NCI-H748 treated with DMSO at 0.1 percent for 48 hours (cell line): ENCODE results near the gene PAX3.

Experiments
- DNase-seq: peaks from one replicate; lab custom pipeline; 2025; lab: John Stamatoyannopoulos, UW

Gene PAX3

DNA sequence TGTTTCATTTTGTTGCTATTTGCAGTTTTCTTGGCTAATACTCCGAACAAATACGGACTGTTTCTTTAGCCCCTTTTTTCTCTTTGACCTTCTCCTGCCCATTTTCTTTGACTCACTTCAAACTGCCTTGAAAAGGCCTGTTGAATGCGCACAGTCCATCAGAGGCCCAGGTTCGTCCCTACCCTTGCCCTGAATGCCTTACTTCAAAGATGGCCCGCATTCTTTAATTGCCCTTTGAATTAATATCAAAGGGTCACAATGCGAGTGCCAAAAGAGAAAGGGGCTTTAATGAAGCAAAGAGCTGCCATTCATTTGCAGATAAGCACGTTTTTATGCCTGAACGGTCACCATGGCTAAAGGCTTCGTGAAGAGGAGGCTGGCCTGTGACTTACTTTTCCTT is 29.7 kb downstream of the PAX3 start:
- DNase-seq = no peak

- no peak for DNase-seq
These were observed 30.3 kb downstream of the PAX3 start for GRCh38 chr2:222268311-222268990.

DNA sequence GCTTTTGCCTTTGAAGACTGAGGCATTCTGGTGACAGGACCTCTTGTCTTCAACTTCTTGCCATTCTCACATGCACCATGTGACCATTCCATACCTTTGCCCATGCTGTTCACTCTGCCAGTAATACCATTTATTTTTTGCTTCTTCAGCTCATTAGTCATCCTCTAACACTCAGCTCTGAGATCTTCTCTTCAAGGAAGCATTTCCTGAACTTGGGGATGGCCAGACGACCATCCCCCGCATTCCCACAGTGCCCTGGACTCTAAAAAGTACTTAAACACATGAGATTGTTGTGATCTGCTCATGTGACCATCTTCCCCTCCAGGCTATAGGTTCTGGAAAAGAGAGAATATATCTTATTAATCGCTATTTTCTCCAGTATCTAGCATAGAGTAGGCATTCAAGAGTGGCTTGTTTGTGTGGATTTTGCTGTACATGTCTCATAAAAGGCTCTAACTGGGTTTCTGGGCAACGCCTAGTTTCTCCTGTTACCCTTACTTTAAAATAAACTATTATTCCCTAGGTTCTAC is 33.9 kb downstream of the PAX3 start:
- no peak for DNase-seq

- no peak for DNase-seq
These were observed 37.3 kb downstream of the PAX3 start for GRCh38 chr2:222261504-222261903.

GRCh38 chr2:222257645-222258044 is 41.2 kb downstream of the PAX3 start:
- no peak for DNase-seq

- no peak for DNase-seq
These were observed 42.5 kb downstream of the PAX3 start for GRCh38 chr2:222256250-222256649.

GRCh38 chr2:222255090-222255489 is 43.7 kb downstream of the PAX3 start:
- no peak for DNase-seq

DNA sequence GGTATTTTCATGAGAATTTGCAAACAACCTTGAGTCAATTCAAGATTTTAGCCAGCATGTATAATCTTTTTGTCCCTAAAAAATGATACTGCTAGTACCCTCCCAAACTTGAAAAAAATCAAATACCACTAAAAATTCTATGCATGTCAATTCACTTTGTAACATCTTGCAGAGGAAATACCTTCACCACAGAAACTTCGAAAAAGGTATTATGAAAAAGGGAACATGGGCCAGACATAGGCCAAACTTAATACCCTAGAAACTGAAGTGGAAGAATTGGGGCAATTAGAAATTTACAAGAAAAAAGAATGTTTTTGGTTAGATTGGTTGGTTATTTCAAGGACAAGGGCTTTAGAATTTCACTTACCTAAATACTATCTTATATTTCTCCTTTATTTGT is 48.5 kb downstream of the PAX3 start:
- no peak for DNase-seq

GRCh38 chr2:222249444-222249843 is 49.4 kb downstream of the PAX3 start:
- DNase-seq = no peak

- no peak for DNase-seq
These were observed 50.0 kb downstream of the PAX3 start for GRCh38 chr2:222248818-222249217.

DNA sequence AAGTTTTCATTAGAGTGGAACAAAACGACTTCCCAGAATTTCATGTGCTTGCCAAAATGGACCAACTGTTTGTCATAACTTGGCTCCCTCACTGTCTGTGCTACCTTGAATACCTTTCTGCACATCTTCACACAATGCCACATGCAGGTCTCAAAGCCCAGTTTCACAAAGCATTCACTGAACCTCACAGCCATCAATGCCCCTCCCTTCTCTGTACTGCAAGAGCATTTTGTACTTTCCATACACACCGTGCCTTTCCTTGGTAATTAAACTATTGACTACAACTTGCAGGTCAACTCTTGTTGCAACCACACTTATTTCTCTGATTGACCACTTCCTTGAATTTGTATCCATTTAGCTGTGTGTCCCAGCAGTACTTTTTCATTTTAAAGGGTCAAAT is 50.5 kb downstream of the PAX3 start:
- DNase-seq = no peak

- DNase-seq = no peak
These were observed 56.3 kb downstream of the PAX3 start for GRCh38 chr2:222242532-222242931.

DNA sequence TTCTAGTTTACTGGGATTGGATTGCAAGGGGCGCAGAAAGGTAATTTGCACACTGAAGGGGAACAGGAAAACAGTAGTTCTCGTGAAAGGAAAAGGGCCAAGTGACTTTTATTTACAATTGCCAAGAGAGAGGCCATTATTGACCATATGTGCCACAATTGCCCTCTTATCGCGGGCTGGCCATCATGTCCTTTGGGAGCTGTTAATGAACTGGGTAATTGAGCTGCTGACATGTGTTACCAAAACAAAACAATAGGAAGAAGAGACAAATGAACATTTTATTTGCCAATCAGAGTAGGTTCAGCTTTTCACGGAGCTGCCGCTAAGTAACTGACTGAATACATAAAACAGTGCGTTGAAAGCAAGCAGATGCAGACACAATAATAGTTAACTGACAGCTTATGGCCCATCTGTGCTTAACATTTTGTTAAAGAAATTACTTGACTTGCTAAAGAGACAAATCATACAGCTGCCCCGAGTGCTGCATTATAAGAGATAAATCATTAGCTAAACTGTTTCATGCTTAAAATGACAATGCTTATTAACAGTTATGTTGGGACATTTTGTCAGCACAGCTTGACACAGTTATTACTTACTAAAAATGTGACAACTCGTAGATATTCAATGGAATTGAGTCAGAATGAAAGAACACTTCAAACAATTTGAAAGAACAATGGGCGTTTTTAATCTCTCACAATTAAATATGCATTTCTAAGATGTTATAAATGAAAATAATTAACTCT is 57.5 kb downstream of the PAX3 start:
- peak; percentile 97 for DNase-seq

DNA sequence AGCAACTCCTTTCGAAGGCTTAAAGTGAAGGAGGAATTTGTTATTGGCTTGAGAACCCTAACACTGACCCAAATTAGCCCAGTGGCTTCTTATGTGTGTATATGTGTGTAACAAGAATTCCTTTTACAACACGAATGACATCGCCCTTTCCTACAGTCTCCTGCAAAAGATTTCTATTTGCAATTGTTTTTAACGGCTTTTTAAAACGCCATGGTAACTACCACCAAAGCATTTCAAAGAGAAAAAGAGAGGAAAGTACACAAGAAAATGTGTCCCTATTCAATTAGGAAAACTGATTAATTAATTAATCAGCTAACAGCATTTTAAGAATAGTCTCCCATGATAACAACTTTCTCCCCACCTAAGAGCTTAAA is 58.1 kb downstream of the PAX3 start:
- no peak for DNase-seq

- DNase-seq = peak; percentile 25
These were observed 58.7 kb downstream of the PAX3 start for GRCh38 chr2:222239945-222240675.

GRCh38 chr2:222239091-222239490 is 59.7 kb downstream of the PAX3 start:
- DNase-seq = no peak

GRCh38 chr2:222238072-222238471 is 60.7 kb downstream of the PAX3 start:
- no peak for DNase-seq

DNA sequence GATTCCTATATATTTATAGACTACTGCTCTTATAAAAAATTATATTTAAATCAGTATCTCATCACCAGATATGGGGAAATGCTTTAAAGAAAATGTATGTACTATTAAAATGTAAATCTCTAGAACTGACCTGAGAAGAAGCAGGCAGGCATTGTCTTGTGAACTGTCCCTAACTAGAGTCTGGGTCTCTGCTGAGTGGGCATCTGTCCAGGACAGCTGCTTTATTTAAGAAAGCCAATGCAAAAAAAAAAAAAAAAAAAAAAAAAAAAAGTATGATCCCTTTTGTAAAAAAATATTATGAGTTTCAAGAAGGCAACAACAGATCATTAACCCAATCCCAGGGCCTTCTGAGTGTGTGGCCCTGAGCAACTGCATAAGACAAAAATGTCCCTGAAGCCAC is 66.0 kb downstream of the PAX3 start:
- no peak for DNase-seq

DNA sequence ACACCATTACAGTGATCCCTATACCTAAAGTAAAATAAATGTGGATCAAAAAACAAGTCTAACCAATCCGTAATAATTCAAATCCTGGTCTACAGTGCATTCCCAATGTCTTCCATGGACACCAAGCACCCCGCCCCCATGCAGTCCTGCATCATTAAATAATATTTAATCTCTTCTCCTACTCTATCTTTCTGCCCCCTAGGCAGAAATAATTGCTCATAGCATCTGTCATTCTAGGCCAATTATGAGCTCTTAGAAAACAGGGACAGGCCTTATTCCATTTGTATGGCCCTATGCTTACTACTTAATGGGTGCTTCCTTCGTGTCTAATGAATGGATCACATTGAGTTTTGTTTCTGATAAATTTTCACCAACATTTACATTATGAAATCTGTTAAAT is 66.4 kb downstream of the PAX3 start:
- no peak for DNase-seq

- DNase-seq = no peak
These were observed 70.7 kb downstream of the PAX3 start for GRCh38 chr2:222228054-222228453.

GRCh38 chr2:222218786-222219185 is 80.0 kb downstream of the PAX3 start:
- no peak for DNase-seq

DNA sequence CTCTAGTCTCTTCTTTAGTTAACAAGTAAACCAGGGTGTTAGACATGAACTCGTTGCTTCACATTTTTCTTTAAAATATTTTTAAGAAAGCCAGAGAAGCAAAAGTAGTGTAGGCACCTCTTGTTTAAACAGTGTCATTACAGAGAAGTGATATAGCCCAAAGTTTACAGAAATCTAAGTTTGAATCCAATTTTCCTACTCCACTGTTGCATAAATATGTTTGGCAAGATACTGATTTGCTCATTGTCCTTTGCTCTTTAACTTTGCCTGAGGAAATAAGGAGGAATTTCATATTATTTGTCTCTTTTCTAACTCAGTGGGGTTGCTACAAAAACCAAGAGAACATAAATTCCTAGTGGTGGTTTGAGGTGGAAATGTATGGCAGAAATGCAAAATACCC is 81.1 kb downstream of the PAX3 start:
- DNase-seq = no peak

DNA sequence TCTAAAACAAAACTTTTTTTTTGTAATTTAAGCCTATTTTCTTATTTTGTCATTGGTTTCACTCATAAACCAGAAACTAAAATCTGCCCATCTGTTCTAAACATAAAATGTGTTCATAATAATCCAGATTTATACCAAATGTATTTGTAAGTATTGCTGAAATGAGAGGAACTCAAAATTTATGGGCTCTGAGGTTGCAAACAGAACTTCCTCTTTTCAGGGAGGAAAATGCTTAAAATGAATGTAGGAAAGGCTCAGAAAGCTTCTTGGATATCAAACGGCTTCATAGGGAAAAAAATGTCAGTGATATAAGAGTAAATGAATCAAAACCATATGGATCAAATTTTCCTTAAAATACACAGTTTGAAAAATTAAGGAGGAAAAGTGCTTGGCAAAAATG is 83.9 kb downstream of the PAX3 start:
- DNase-seq = no peak
